SH-SY5Y (cell line): ENCODE data around the gene WDR93.

Experiments
- GATA2 ChIP-seq: IDR thresholded peaks from 2 replicates; pipeline ENCODE4 v1.6.1; 2011; ENCODE audit warnings: mild to moderate bottlenecking, low read depth, low read length
- GATA3 ChIP-seq: IDR thresholded peaks from 2 replicates; pipeline ENCODE4 v1.6.1; 2011; ENCODE audit warnings: low read depth, mild to moderate bottlenecking, low read length, moderate library complexity

- TF ChIP-seq GATA2 (no peak), GATA3 (no peak)
Observed at GRCh38 chr15:89792106-89792805, 101.6 kb downstream of the WDR93 start.
